HEK293 (cell line): ENCODE data around the gene KLRC4.
"Not testable (repeated sequence)": the region's sequence is repeated elsewhere in the genome, so short reads cannot be mapped to it uniquely, and the experiment has no call there.

Experiments
- CTCF ChIA-PET: fragments of 350-600 bp; formaldehyde crosslinking; extraction: SDS; loops from one replicate; lab custom pipeline; 2021; ENCODE audit warnings: antibody characterized with exemption; lab: Yijun Ruan, JAX
- POLR2A ChIA-PET: fragments of 300-600 bp; formaldehyde crosslinking; extraction: SDS; loops from one replicate; lab custom pipeline; 2020; ENCODE audit warnings: antibody characterized with exemption, inconsistent platforms; lab: Yijun Ruan, JAX
- H3K27ac ChIP-seq: fragments of 200-500 bp; sonication (Bioruptor generic); 2 replicates; pipeline ENCODE4 v1.5.1; 2014; ENCODE audit warnings: low read depth, low read length, control low read depth, inconsistent platforms; ENCODE audit errors: extremely low read depth
- H3K36me3 ChIP-seq, 2 experiments: fragments of 200-500 bp in 1 of 2; sonication (Bioruptor generic) in 1 of 2; 1 replicate in 1 of 2; 2 replicates in 1 of 2; pipeline ENCODE4 v1.5.1; 2014 to 2017; ENCODE audit warnings: inconsistent platforms in 2 of 2, low read length in 2 of 2; ENCODE audit not compliant: control insufficient read depth in 2 of 2, insufficient read depth in 1 of 2
- H3K4me1 ChIP-seq: fragments of 200-500 bp; sonication (Bioruptor generic); 2 replicates; pipeline ENCODE4 v1.5.1; 2014; ENCODE audit warnings: mild to moderate bottlenecking, low read length, inconsistent platforms; ENCODE audit not compliant: control insufficient read depth, insufficient read depth
- H3K4me3 ChIP-seq: 2 replicates; pipeline ENCODE4 v1.5.1; 2011; ENCODE audit warnings: low read depth, mild to moderate bottlenecking, control low read depth, low read length, moderate library complexity
- H3K9me3 ChIP-seq: fragments of 200-500 bp; sonication (Bioruptor generic); 2 replicates; pipeline ENCODE4 v1.5.1; 2014; ENCODE audit warnings: low read depth, low read length, inconsistent platforms; ENCODE audit not compliant: control insufficient read depth, insufficient read depth
- GLI2 ChIP-seq: fragments of 450-650 bp; formaldehyde crosslinking; IDR thresholded peaks from 2 replicates; pipeline ENCODE4; 2017; ENCODE audit warnings: missing biosample characterization, missing genetic modification characterization, low read depth, borderline replicate concordance
- KLF8 ChIP-seq: fragments of 450-650 bp; formaldehyde crosslinking; IDR thresholded peaks from 2 replicates; pipeline ENCODE4 v1.5.1; 2016; ENCODE audit warnings: missing biosample characterization, missing genetic modification characterization
- OSR2 ChIP-seq: fragments of 450-650 bp; formaldehyde crosslinking; IDR thresholded peaks from 2 replicates; pipeline ENCODE4 v1.5.1; 2016; ENCODE audit warnings: missing biosample characterization, missing genetic modification characterization
- PATZ1 ChIP-seq: fragments of 450-650 bp; formaldehyde crosslinking; IDR thresholded peaks from 2 replicates; pipeline ENCODE4 v1.5.1; 2016; ENCODE audit warnings: missing biosample characterization, missing genetic modification characterization
- SCRT2 ChIP-seq: fragments of 450-650 bp; formaldehyde crosslinking; IDR thresholded peaks from 2 replicates; pipeline ENCODE4 v1.5.1; 2016; ENCODE audit warnings: missing biosample characterization, missing genetic modification characterization
- SP7 ChIP-seq: fragments of 450-650 bp; formaldehyde crosslinking; IDR thresholded peaks from 2 replicates; pipeline ENCODE4 v1.5.1; 2016; ENCODE audit warnings: missing biosample characterization, missing genetic modification characterization
- WT1 ChIP-seq: fragments of 450-650 bp; formaldehyde crosslinking; IDR thresholded peaks from 2 replicates; pipeline ENCODE4 v1.5.1; 2016; ENCODE audit warnings: missing biosample characterization, missing genetic modification characterization
- ZBTB11 ChIP-seq: fragments of 450-650 bp; formaldehyde crosslinking; conservative IDR thresholded peaks from 2 replicates; pipeline ENCODE4 v1.5.1; 2016; ENCODE audit warnings: low read depth, missing biosample characterization, missing genetic modification characterization
- ZIC2 ChIP-seq: fragments of 450-650 bp; formaldehyde crosslinking; IDR thresholded peaks from 2 replicates; pipeline ENCODE4 v1.5.1; 2016; ENCODE audit warnings: missing biosample characterization, missing genetic modification characterization
- ZNF324 ChIP-seq: fragments of 450-650 bp; formaldehyde crosslinking; IDR thresholded peaks from 2 replicates; pipeline ENCODE4 v1.5.1; 2016; ENCODE audit warnings: missing biosample characterization, missing genetic modification characterization
- ZNF350 ChIP-seq: fragments of 450-650 bp; formaldehyde crosslinking; IDR thresholded peaks from 2 replicates; pipeline ENCODE4 v1.5.0; 2017; ENCODE audit warnings: missing biosample characterization, mild to moderate bottlenecking, missing genetic modification characterization
- ZNF501 ChIP-seq: fragments of 450-650 bp; formaldehyde crosslinking; IDR thresholded peaks from 2 replicates; pipeline ENCODE4 v1.5.1; 2016; ENCODE audit warnings: missing biosample characterization, missing genetic modification characterization
- ZNF776 ChIP-seq: fragments of 450-650 bp; formaldehyde crosslinking; IDR thresholded peaks from 2 replicates; pipeline ENCODE4 v1.5.0; 2017; ENCODE audit warnings: missing biosample characterization, missing genetic modification characterization, borderline replicate concordance
- ZSCAN16 ChIP-seq: fragments of 450-650 bp; formaldehyde crosslinking; IDR thresholded peaks from 2 replicates; pipeline ENCODE4 v1.5.1; 2016; ENCODE audit warnings: missing biosample characterization, missing genetic modification characterization
- TF ChIP-seq, protein P1 (sequence below): fragments of 450-650 bp; formaldehyde crosslinking; IDR thresholded peaks from 2 replicates; pipeline ENCODE4 v1.5.1; 2016; ENCODE audit warnings: missing biosample characterization, missing genetic modification characterization, borderline replicate concordance
- TF ChIP-seq, protein P2 (sequence below): fragments of 450-650 bp; formaldehyde crosslinking; IDR thresholded peaks from 2 replicates; pipeline ENCODE4 v1.5.1; 2016; ENCODE audit warnings: missing biosample characterization, missing genetic modification characterization

The KLRC4 gene

GRCh38 chr12:10448236-10448635, 38.7 kb upstream of the KLRC4 start:
- Histone ChIP-seq H3K9me3 (no peaks in the 10 kb centered on the region), H3K4me1 (no peaks in the 10 kb centered on the region), H3K27ac (no peak overlapping the region)
- CTCF ChIA-PET: interaction anchor here (0.6 kb wide), 1 partner anchor 104 kb away, joined by 5 read pairs; no protein-coding TSS in a partner anchor
- POLR2A ChIA-PET: no interaction called here
- TF ChIP-seq, protein P1, sequence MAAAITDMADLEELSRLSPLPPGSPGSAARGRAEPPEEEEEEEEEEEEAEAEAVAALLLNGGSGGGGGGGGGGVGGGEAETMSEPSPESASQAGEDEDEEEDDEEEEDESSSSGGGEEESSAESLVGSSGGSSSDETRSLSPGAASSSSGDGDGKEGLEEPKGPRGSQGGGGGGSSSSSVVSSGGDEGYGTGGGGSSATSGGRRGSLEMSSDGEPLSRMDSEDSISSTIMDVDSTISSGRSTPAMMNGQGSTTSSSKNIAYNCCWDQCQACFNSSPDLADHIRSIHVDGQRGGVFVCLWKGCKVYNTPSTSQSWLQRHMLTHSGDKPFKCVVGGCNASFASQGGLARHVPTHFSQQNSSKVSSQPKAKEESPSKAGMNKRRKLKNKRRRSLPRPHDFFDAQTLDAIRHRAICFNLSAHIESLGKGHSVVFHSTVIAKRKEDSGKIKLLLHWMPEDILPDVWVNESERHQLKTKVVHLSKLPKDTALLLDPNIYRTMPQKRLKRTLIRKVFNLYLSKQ: no peak
- TF ChIP-seq ZSCAN16 (tag by site-specific recombination) (no peak), ZIC2 (tag by site-specific recombination) (no peak), SP7 (tag by site-specific recombination) (no peak), SCRT2 (tag by site-specific recombination) (no peak), GLI2 (tag by site-specific recombination) (no peak), OSR2 (tag by site-specific recombination) (no peak), ZNF350 (tag by site-specific recombination) (no peak), ZNF324 (tag by site-specific recombination) (no peak), ZNF776 (tag by site-specific recombination) (no peak), WT1 (tag by site-specific recombination) (no peak), KLF8 (tag by site-specific recombination) (no peak), ZNF501 (tag by site-specific recombination) (no peak), PATZ1 (tag by site-specific recombination) (no peak), ZBTB11 (tag by site-specific recombination) (no peak)
- TF ChIP-seq, protein P2, sequence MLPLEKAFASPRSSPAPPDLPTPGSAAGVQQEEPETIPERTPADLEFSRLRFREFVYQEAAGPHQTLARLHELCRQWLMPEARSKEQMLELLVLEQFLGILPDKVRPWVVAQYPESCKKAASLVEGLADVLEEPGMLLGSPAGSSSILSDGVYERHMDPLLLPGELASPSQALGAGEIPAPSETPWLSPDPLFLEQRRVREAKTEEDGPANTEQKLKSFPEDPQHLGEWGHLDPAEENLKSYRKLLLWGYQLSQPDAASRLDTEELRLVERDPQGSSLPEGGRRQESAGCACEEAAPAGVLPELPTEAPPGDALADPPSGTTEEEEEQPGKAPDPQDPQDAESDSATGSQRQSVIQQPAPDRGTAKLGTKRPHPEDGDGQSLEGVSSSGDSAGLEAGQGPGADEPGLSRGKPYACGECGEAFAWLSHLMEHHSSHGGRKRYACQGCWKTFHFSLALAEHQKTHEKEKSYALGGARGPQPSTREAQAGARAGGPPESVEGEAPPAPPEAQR: no peak
- TF ChIP-seq, all 188 proteins: peak for 0
- no peak overlapping the region for H3K4me3 ChIP-seq
- H3K36me3 ChIP-seq: no peaks in the 10 kb centered on the region

DNA sequence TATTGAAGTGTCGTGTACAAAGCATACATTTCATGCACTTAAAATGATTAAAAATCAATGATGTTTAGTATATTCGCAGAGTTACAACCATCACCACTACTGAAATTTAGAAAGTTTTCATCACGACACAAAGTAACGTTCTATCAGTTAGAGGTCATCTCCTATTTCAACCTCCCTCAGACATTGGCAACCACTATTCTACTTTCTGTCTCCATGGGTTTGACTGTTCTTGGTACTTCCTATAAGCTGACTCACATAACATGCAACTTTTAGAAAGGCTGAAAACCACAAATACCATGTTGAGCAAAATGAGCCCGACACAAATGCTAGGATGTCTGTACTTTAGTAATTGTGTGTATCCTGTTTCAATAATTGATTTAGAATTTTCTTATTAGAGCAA, 36.5 kb upstream of the KLRC4 start:
- CTCF ChIA-PET, H3K4me3 ChIP-seq, POLR2A ChIA-PET, H3K4me1 ChIP-seq, H3K36me3 ChIP-seq, H3K9me3 ChIP-seq, H3K27ac ChIP-seq: not testable (repeated sequence)

- H3K27ac ChIP-seq, POLR2A ChIA-PET, H3K9me3 ChIP-seq, H3K4me1 ChIP-seq, H3K36me3 ChIP-seq, CTCF ChIA-PET, H3K4me3 ChIP-seq: not testable (repeated sequence)
These were observed 31.6 kb upstream of the KLRC4 start for GRCh38 chr12:10441144-10441543.

DNA sequence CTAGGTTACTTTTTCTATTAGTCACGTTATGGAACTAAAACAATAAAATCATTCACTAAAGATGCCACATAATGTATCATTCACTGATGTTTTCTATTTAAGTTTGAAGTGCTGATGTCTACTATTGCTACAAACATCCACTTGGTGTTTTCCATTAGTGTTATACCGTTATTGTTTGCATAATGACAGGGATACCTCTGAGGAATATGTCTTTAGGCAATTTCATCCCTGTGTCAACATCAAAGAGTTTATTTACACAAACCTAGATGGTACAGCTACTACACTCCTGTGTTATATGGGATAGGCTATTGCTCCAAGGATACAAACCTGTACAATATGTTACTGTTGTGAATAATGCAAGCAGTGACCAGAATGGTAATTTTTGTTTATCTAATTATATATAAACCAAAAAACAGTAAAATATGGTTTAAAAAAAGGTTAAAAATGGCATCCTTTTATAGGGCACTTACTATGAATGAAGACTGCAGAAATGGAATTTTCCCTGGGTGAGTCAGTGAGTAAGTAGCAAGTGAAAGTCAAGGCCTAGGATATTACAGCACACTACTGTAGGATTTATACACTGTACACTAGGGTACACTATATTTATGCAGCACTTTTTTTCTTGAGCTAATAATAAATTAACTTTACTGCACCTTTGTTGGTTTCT, 30.2 kb upstream of the KLRC4 start:
- H3K27ac ChIP-seq, POLR2A ChIA-PET, CTCF ChIA-PET, H3K9me3 ChIP-seq, H3K36me3 ChIP-seq, H3K4me1 ChIP-seq, H3K4me3 ChIP-seq: not testable (repeated sequence)

GRCh38 chr12:10437601-10438000, 28.0 kb upstream of the KLRC4 start:
- CTCF ChIA-PET, H3K36me3 ChIP-seq: not testable (repeated sequence)

More at GRCh38 chr12:10437601-10438000, 28.0 kb upstream of the KLRC4 start:
- POLR2A ChIA-PET, H3K4me1 ChIP-seq, H3K27ac ChIP-seq, H3K4me3 ChIP-seq, H3K9me3 ChIP-seq: not testable (repeated sequence)
